B cell (primary cell): ENCODE measurements around the gene STAP1. TPM values are rescaled to one million over a fixed set of nuclear protein-coding genes. Genes with fewer than 3 reads are reported as not detected.

Source experiments
- ATAC-seq: fragments of 200-7000 bp; cut with Tn5 transposase; one replicate; pipeline ENCODE4 v1.10.0; 2021; ENCODE audit warnings: low read depth, mild to moderate bottlenecking, moderate number of reproducible peaks, moderate library complexity
- CTCF ChIA-PET: fragments of 350-600 bp; sonication (Branson Sonifier 250); formaldehyde crosslinking; loops from one replicate; lab custom pipeline; 2021; ENCODE audit warnings: antibody characterized with exemption, inconsistent platforms; lab: Charles Lee
- POLR2A ChIA-PET: fragments of 350-600 bp; sonication (Branson Sonifier 250); formaldehyde crosslinking; loops from one replicate; lab custom pipeline; 2021; ENCODE audit warnings: antibody characterized with exemption; lab: Charles Lee
- DNase-seq: peaks from one replicate; pipeline ENCODE4 v3.0.0; 2013
- H2AFZ ChIP-seq: 2 replicates; pipeline ENCODE4 v1.6.1; 2012; ENCODE audit warnings: mild to moderate bottlenecking, low read depth, low read length; ENCODE audit not compliant: insufficient read depth, poor library complexity, severe bottlenecking
- H3K27ac ChIP-seq, 2 donors: 1 replicate in 1 of 2; 2 replicates in 1 of 2; pipeline ENCODE4 v1.5.1; 2012 to 2013; ENCODE audit warnings: low read length in 2 of 2, mild to moderate bottlenecking in 2 of 2, moderate library complexity in 1 of 2
- H3K27me3 ChIP-seq, 4 experiments: fragments of 200-600 bp in 1 of 4; sonication (generic) in 1 of 4; replicated peaks in 1 of 4; 1 replicate in 2 of 4; 2 replicates in 2 of 4; pipeline versions ENCODE4 v1.6.1 to v1.7.0; 2013 to 2016; ENCODE audit warnings: low read length in 3 of 4, mild to moderate bottlenecking in 2 of 4, mixed read lengths in 1 of 4, moderate library complexity in 1 of 4; ENCODE audit not compliant: insufficient read depth in 4 of 4, control insufficient read depth in 3 of 4; ENCODE audit errors: control extremely low read depth in 1 of 4
- H3K36me3 ChIP-seq, 2 experiments: replicated peaks in 1 of 2; 1 replicate in 1 of 2; 2 replicates in 1 of 2; pipeline versions ENCODE4 v1.6.1 to v1.7.1; 2013; ENCODE audit warnings: low read length in 1 of 2; ENCODE audit not compliant: insufficient read depth in 2 of 2, control insufficient read depth in 1 of 2; ENCODE audit errors: control extremely low read depth in 1 of 2, extremely low read depth in 1 of 2
- H3K4me1 ChIP-seq, 2 donors: fragments of 200-600 bp in 1 of 2; sonication (generic) in 1 of 2; 1 replicate in 1 of 2; 2 replicates in 1 of 2; pipeline versions ENCODE4 v1.5.1 to v1.6.1; 2013 to 2017; ENCODE audit warnings: low read length in 2 of 2; ENCODE audit not compliant: control insufficient read depth in 2 of 2, insufficient read depth in 2 of 2
- H3K4me2 ChIP-seq: replicated peaks from 2 replicates; pipeline ENCODE3; 2012; ENCODE audit warnings: mild to moderate bottlenecking, low read depth, low read length; ENCODE audit not compliant: poor library complexity, severe bottlenecking
- H3K4me3 ChIP-seq, 5 experiments: fragments of 200-600 bp in 1 of 5; sonication (generic) in 1 of 5; 1 replicate in 3 of 5; 2 replicates in 2 of 5; pipeline versions ENCODE4 v1.5.1 to v1.7.0; 2011 to 2016; ENCODE audit warnings: low read length in 4 of 5, mild to moderate bottlenecking in 4 of 5, low read depth in 2 of 5, control low read depth in 1 of 5, moderate library complexity in 1 of 5; ENCODE audit not compliant: insufficient read depth in 1 of 5; ENCODE audit errors: control extremely low read depth in 1 of 5, extremely low read depth in 1 of 5
- H3K79me2 ChIP-seq: fragments of 200-600 bp; sonication (generic); one replicate; pipeline ENCODE4 v1.6.0; 2016; ENCODE audit warnings: low read length; ENCODE audit not compliant: control insufficient read depth, insufficient read depth
- H3K9ac ChIP-seq: fragments of 200-600 bp; sonication (generic); 2 replicates; pipeline ENCODE4 v1.6.1; 2017; ENCODE audit warnings: mild to moderate bottlenecking, low read length, moderate library complexity
- H3K9me3 ChIP-seq, 3 donors: one replicate each; pipeline versions ENCODE4 v1.6.1 to v1.7.1; 2013; ENCODE audit warnings: low read length in 2 of 3; ENCODE audit not compliant: control insufficient read depth in 2 of 3, insufficient read depth in 1 of 3; ENCODE audit errors: control extremely low read depth in 1 of 3
- H4K20me1 ChIP-seq: 2 replicates; pipeline ENCODE4 v1.6.0; 2012; ENCODE audit warnings: mild to moderate bottlenecking, low read length; ENCODE audit not compliant: insufficient read depth, control insufficient read depth, poor library complexity, severe bottlenecking
- H3K27ac Mint-ChIP-seq: one replicate; pipeline ENCODE4 v1.8.0; 2021; ENCODE audit warnings: mixed read lengths
- H3K27me3 Mint-ChIP-seq: one replicate; pipeline ENCODE4 v1.8.0; 2021; ENCODE audit warnings: mixed read lengths
- H3K4me1 Mint-ChIP-seq: one replicate; pipeline ENCODE4 v1.8.0; 2021; ENCODE audit warnings: mixed read lengths
- H3K4me3 Mint-ChIP-seq: one replicate; pipeline ENCODE4 v1.8.0; 2021; ENCODE audit warnings: mixed read lengths
- H3K9me3 Mint-ChIP-seq: one replicate; pipeline ENCODE4 v1.8.0; 2022; ENCODE audit warnings: mixed read lengths; ENCODE audit not compliant: insufficient read depth
- CTCF ChIP-seq: fragments of 200-600 bp; IDR thresholded peaks from one replicate; pipeline ENCODE4 v1.8.0; 2022; ENCODE audit warnings: antibody characterized with exemption, mild to moderate bottlenecking
- EZH2 ChIP-seq: IDR thresholded peaks from 2 replicates; pipeline ENCODE4 v1.6.1; 2012; ENCODE audit warnings: borderline replicate concordance, low read depth, mild to moderate bottlenecking, moderate library complexity, low read length; ENCODE audit not compliant: insufficient read depth, poor library complexity, severe bottlenecking
- WGBS: methylation state at CpG from one replicate; pipeline ENCODE4 v1.1.5; 2013; ENCODE audit warnings: missing lambda C conversion rate; ENCODE audit not compliant: insufficient coverage; 5-methylcytosine and 5-hydroxymethylcytosine counted together
- intact Hi-C: fragments of 100-400 bp; cut with micrococcal nuclease; formaldehyde crosslinking; loops from one replicate; pipeline ENCODE4 v1.10.0; 2022
- polyA plus RNA-seq: library from polyadenylated mRNA; depleted of rRNA; stranded (reverse); fragments of >200 nt; gene quantifications from 2 replicates; pipeline ENCODE4 v1.2.3, GENCODE V29; 2012
- small RNA-seq: library from RNA; depleted of rRNA; stranded (forward); fragments of <200 nt; gene quantifications from one replicate; pipeline ENCODE3, GENCODE V24; 2012; ENCODE audit warnings: low replicate concordance, low read depth; ENCODE audit not compliant: insufficient read length
- total RNA-seq, 2 donors: library from RNA; stranded (reverse); fragments of 120-200 nt in 1 of 2; gene quantifications; 1 replicate in 1 of 2; 2 replicates in 1 of 2; pipeline versions ENCODE4 v1.2.3 to v1.2.4, GENCODE V29; 2013 to 2022

The STAP1 gene
- total and polyA plus RNA-seq, 2 donors (not counting 1 experiment from before 2014, with no cell fraction given): 52.6 to 63.0 TPM

- H3K4me3 Mint-ChIP-seq: no peak overlapping the region
- H3K4me3 ChIP-seq: no peak overlapping the region
- no peaks in the 10 kb centered on the region for H4K20me1 ChIP-seq
- peaks cover 7 to 11% of the 10 kb centered on the region in 2 donors for H3K4me1 ChIP-seq
- no peaks in the 10 kb centered on the region for H3K9me3 Mint-ChIP-seq
- no peak for ATAC-seq
- ChIA-PET CTCF (no interaction called here), POLR2A (no interaction called here)
- peaks cover 17% of the 10 kb centered on the region for H3K4me1 Mint-ChIP-seq
- H3K79me2 ChIP-seq: peaks cover 2% of the 10 kb centered on the region
- no peaks in the 10 kb centered on the region for H3K27me3 Mint-ChIP-seq
- no peak for DNase-seq
- no peaks in the 10 kb centered on the region for H3K27me3 ChIP-seq
- peak overlapping the region; percentile 5 for H3K27ac Mint-ChIP-seq
- 26% methylated on average over 2 of the region's 5 CpGs for WGBS
- H3K9me3 ChIP-seq: no peaks in the 10 kb centered on the region
- H2AFZ ChIP-seq: no peak overlapping the region
- intact Hi-C loops: no loop called here
- no peak for TF ChIP-seq EZH2
- no peak for TF ChIP-seq CTCF
- peaks cover 16 to 28% of the 10 kb centered on the region in 2 experiments for H3K36me3 ChIP-seq
- H3K4me2 ChIP-seq: peak overlapping the region; percentile 18
- H3K9ac ChIP-seq: no peak overlapping the region
- H3K27ac ChIP-seq: no peak overlapping the region
Observed at GRCh38 chr4:67638136-67638535, 79.6 kb downstream of the STAP1 start.

GRCh38 chr4:67651536-67651935 lies 93.0 kb downstream of the STAP1 start:
- POLR2A ChIA-PET: no interaction called here
- CTCF ChIA-PET: interaction anchor here (0.8 kb wide), 1 partner anchor 8 kb away, joined by 3 read pairs; no protein-coding TSS in a partner anchor
- H3K4me2 ChIP-seq: no peak overlapping the region

More at GRCh38 chr4:67651536-67651935, 93.0 kb downstream of the STAP1 start:
- Histone ChIP-seq H3K9me3 (peaks cover 0 to 2% (median 0%) of the 10 kb centered on the region in 3 donors), H2AFZ (no peak overlapping the region), H3K79me2 (peaks cover 2% of the 10 kb centered on the region), H3K36me3 (peaks cover 3 to 12% of the 10 kb centered on the region in 2 experiments), H3K4me3 (no peak overlapping the region), H4K20me1 (peaks cover 5% of the 10 kb centered on the region), H3K27me3 (no peaks in the 10 kb centered on the region), H3K27ac (no peak overlapping the region), H3K9ac (no peak overlapping the region), H3K4me1 (no peaks in the 10 kb centered on the region)
- Mint-ChIP-seq H3K27me3 (no peaks in the 10 kb centered on the region), H3K27ac (no peak overlapping the region), H3K4me1 (peaks cover 2% of the 10 kb centered on the region), H3K4me3 (no peak overlapping the region), H3K9me3 (peaks cover 4% of the 10 kb centered on the region)
- ATAC-seq (no peak), DNase-seq (no peak)
- TF ChIP-seq EZH2 (no peak), CTCF (no peak)
- intact Hi-C loops: no loop called here

Small RNAs within 50 kb of the gene (small RNA-seq; reads per million reads assigned to genes)
- not detected for gene AC096720.1

Other genes starting within 250 kb of the STAP1 start
- 67.0 and 76.5 TPM in 2 replicates for gene CENPC, start 13.2 kb upstream of the STAP1 start, total RNA-seq
- 11.7 and 14.2 TPM in 2 replicates for gene CENPC, start 13.2 kb upstream of the STAP1 start, polyA plus RNA-seq
- 64.0 and 85.6 TPM in 2 replicates for gene UBA6, start 142.4 kb downstream of the STAP1 start, total RNA-seq
- 22.8 and 46.4 TPM in 2 replicates for gene UBA6, start 142.4 kb downstream of the STAP1 start, polyA plus RNA-seq
- gene GNRHR, start 195.7 kb downstream of the STAP1 start, total RNA-seq: not detected in 2 replicates
- gene GNRHR, start 195.7 kb downstream of the STAP1 start, polyA plus RNA-seq: not detected in 2 replicates